Measurements from ENCODE around the gene CACNA1C.

CACNA1C gene

DNA sequence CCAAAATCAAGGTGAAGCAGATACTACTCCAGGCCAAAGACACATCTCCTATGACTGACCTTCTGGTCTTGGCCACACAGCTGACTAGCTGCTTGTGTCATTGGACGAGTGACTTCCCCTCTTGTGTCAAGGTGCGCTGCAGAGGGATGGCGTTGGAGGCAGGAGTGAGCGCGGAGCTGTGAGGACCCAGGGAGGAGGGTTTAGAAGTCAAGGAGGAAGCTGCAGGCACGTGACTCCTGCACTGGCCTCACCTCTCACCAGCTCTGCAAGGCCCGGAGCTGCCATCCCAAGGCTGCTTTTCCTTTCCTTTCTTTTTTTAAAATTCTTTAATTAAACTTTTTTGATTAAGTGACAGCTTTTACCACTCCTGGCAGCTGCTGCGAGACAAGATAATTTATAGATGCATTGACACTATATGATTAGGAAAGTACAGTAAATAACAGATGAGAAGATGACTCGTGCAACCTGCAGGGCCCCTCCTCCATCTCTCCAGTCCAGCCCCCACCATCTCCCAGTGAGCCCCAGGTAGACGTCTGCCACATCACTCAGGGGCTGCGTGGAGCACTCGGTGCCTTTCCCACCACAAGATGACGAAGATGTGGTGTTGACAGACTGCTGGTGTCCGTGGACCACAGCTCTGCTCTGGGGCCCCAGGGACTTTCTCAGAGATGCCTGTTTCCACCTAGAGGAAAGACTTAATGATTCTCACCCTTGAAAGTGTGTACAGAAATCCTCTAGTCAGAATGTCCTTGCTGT lies 350.6 kb downstream of the CACNA1C start:
- no peak for DNase-seq

DNA sequence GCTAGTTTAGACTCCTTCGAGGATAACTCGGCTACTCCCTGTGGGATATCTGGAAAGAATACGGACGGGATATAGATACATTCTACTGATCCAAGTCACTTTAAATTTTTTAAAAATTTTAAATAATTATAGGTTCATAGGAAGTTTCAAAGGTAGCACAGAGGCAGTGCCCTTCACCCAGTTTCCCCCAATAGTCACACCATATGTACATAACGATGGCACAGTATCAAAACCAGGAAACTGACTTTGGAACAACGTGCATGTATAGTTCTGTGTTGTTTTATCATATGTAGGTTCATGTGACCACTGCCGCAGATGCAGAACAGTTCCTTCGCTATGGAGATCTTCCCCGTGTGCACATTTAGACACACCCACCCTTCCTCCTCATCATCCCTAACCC lies 352.3 kb downstream of the CACNA1C start:
- no peak for DNase-seq

DNA sequence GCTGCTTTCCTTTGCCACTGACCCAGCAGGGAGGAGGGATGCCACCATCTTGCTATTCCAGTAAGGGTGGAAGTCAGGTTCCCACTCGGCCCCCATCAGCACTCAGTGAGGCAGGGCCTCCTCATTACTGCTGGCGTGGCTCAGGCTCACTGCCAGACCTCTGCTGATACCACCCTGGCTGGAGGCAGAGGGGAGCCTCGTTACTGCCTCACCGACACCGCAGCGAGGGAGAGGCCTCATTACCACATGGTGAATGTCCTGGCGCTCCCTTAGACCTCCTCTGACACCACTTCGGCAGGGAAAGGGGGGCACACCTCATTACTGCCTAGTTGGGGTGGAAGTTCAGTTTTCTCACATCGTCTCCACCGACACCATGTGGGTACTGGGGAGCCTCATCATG lies 354.1 kb downstream of the CACNA1C start:
- DNase-seq = no peak

DNA sequence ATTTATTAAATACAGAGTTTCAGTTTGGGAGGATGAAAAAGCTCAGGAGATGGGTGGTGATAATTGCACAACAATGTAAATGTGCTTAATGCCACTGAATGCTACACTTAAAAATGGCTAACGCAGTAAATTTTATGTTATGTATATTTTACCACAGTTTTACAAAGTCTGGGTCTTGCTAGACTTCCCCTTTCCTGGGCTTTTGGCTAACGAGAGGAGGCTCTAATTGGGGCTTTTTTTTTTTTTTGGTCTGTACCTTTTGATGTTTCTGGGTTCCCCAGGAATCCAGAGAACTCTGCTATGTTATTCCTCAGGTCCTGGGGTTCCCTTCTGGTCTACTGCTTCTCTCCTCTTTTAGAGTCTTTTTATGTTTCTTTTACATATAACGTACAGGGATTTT lies 355.5 kb downstream of the CACNA1C start:
- no peak for DNase-seq

DNA sequence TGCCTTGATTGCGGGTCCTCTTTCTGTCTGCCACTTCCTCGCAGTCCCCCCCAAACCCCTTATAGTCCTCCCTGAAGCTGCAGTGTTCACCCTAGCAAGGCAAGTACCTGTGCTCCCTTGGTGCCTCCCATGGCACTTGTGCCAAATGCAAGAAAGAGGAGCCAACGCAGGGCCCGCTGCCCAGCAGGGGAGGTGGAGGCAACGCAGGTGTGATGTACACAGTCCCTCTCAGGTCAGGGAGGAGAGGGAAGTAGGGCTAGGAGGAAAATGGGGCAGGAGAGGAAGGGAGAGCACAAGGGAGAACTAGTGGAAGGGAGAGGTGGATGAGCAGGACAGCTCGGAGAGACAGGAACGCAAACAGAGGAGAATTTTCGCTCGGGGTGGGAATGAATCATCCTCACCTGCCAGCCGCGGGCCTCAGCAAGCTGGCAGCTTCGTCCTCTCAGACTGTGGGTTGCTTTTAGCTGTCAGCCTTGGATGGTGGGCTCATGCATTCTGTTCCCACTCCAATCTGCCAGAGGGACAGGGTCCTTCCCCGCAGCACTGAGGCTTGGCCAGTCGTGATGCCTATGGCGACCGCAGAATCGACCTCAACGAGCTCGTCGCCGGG lies 357.0 kb downstream of the CACNA1C start:
- no peak for DNase-seq

DNA sequence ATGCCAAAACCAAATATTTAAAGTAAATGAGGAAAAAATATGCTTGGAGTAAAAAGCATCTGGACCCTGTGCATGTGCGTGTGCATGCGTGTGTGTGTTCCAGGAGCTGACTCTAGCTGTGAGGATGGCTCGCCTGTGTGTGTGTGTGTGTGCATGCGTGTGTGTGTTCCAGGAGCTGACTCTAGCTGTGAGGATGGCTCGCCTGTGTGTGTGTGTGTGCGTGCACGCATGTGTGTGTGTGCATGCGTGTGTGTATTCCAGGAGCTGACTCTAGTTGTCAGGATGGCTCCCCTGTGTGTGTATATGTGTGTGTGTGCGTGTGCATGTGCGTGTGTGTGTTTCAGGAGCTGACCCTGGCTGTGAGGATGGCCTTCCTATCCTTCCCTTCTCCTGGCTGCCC lies 357.7 kb downstream of the CACNA1C start:
- DNase-seq = no peak

DNA sequence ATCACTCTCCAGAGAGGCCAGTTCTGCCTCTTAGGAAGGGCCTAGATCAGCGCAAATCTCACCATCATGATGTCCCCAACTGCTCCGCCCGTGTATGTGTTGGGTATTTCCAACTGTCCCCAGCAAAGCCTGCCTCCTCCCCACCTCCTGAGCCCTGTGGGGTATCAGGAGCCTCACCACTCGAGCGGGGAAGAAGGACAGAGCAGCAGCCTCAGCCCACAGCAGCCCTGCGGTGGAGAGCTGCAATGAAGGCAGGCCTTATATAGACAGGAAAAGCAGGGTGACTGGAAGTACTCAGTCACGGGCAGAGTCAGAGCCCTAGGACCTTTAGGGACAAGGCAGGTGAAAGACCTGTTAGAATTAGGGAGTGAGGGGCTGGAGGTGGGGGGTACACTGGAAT lies 358.2 kb downstream of the CACNA1C start:
- no peak for DNase-seq

DNA sequence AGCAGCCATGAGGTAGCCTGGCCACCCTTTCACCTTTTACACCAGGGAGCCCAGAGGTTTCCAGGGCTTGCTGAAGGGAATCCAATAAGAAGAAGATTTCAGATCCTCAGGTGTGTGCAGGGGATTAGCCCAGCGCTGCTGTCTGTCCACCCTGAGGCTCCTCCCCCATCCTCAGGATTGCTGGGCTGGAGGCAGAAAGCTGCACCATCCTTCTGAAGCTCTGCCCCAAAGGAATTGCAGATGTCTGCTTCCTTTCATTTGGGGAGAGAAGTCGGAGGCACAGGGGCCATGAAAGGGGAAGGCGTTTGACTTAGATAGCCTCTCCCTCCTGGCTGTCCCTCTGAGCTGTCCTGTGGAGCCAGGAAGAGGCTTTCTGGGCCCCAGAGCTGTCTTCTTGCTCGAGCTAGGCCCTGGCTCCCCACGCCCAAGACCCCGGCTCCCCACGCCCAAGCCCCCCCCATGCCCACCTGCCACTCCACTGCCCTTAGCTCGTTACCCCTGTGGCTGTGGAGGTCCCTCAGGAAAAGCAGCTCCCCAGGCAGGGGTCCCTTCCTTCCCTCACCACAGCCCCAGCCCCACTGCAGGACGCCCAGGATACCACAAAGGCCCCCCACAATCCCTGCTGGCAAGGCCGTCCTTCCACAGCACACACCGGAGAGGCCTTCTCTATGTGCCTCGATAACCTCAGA lies 359.0 kb downstream of the CACNA1C start:
- DNase-seq = no peak

DNA sequence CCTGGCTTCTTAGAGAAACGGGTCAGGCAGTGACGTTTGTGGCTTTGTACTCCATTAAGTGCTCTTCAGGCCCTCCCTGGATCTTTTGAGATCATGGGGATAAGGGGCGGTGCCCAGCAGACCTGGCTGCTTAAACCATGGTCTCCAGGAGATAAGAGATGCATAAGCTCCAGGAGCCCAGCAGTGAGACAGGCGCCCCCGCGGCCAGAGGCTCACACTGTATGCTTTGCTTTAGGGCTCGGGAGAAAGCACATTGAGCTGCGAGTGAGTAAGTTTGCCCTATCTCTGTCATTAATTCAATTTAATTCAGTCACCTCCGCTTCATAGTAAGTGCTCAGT lies 359.5 kb downstream of the CACNA1C start:
- DNase-seq = no peak

DNA sequence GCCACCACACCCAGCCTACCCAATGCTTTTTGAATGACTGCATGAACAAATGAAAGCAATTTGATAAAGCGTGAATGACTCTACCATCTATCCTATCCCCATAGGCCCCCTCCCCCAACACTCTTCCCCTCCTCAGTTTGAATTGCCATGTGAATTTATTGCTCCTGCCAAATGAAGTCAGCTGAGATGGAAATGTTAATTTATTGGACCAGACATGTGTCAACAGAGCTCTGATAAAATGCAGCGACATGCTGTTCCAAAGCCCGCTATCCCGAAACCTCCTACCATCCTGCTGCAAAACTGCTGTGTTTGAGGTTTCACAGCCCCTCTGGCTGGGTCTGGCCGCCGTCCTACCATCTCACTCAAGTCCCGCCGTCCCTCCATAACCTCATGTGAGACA lies 360.5 kb downstream of the CACNA1C start:
- no peak for DNase-seq

DNA sequence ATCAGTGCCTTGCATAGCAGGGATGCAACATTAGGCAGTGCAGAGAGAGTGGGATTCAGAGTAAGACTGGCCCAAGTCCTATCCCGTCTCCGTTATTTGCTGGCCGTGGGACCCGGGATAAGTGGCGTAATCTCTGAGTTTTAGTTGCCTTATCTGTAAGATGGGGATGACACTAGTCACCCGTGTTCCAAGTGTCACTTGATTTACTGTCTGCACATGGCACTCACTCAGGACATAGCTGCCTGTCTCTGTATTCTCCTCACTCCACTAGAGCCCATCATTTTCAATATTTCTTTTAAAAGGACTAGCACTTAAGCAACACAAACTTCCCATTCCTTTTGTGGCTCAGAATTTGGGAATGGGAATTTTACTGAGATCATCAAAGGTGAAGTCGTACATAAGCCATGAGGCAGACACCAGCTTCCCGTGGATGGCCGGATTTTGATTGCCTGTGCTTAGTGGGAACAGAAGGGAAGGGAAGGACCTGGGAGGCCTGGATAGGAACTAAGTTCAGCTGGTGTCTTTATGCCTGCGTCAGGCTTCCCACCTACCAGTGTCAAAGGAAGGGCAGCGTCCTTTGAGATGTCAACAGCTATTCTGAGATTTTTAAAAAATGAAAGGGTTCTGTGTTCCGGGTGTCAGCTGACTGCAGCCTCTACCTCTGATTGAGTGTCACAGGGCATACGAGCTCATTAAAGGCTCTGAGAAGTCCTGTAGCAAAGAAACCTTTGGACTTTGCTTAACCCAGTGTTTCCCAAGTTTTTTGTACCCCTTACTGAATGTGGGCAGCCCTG lies 361.4 kb downstream of the CACNA1C start:
- no peak for DNase-seq

DNA sequence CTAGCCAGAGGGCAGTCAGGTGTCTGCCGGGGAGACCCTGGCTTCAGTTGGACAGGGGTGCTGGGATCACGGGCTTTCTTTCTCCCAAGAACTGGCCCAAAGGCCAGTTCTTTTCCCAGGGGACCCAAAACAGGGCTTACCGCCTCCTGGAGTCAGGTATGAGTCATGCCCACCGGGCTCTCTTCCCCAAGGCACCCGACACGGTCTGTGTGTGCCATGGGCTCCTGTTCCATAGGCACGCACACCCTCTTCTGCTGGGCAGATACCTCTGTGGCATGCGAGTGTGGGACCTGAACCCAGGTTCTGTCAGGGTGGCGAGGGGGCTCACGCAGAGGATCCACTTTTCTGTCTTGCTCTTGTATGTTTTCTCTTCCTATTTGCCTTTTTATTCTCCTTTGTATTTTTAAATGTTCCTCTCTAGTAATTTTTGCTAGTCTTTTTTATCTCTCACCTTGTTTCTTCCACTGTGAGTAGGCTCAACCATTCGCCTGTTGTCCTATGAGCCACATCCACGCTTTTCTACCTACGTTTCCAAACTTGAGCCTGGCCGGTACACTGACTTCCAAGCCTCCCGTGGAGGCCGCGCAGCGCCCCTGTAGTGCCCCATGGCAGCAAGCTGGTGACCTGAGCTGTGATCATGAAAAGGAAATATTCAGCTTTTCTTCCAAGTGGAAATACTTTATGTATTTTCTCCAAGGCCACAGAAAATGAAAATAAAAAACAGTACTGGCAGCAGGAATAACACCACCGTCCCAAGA lies 362.2 kb downstream of the CACNA1C start:
- DNase-seq = no peak

DNA sequence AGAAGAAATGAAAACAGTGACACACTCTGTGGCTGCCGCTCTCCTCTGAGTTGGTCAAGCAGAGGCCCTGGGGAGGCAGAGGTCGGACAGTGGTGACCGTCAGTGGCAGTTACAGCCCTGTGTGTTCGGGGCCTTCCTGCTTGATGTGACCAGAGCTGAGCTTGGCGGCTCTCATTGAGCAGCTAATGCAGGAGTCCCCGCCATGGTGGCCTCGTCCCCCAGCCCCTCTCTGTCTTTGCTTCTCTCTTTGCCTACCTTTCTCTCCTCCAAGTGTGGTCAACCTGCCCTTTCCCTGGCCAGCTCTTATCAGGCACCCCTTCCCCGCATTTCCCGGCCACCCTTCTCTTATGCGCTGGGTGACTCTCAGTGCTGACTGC lies 362.8 kb downstream of the CACNA1C start:
- DNase-seq = no peak

DNA sequence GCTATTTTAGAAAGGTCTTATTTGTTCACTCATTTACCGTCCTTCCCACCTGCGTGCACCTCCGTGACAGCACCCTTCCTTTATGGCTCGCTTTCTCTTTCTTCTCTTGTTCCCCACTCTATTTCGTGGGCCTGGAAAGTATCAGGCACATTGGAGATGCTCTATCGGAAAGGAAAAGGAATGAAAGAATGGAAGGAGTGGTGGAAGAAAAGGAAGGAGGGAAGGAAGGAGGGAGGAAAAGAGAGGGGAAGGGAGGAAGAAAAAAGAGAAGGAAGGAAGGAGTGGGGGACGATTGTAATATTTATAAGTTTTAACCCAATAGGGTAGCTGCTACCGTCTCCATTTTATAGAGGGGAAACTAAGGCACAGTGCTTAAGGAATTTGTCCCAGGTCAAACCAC lies 363.4 kb downstream of the CACNA1C start:
- no peak for DNase-seq

DNA sequence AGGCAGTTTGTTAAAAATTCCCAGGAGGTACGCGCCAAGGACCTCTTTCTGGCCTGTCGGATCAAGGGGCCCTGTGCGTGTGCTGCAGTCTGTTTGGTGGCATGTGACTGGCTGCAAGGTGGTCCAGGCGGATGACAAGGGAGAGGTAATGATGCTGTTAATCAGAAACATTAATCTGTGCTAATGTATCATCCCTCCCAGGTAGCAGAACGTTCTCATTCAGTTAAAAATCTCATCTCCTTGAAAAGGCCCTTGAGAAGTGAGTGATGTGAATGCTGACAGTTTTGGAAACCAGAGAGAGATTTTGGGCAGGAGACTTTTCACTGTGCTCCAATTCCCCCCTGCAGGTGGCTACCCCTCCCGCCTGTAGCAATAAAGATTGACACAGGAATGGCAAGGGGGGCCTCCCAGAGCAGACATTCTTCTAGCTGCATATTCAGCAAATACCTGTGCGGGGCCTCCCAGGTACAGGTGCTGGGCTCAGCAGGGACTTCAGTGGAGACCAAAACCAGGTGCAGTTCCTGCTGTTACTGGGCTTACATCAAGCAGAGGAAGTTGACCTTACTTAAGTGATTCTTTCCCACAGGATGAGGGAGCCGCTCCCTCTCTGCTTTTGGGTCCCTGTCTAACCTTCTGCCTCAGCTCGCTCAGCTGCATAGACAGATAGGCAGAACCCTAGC lies 364.8 kb downstream of the CACNA1C start:
- DNase-seq = no peak

DNA sequence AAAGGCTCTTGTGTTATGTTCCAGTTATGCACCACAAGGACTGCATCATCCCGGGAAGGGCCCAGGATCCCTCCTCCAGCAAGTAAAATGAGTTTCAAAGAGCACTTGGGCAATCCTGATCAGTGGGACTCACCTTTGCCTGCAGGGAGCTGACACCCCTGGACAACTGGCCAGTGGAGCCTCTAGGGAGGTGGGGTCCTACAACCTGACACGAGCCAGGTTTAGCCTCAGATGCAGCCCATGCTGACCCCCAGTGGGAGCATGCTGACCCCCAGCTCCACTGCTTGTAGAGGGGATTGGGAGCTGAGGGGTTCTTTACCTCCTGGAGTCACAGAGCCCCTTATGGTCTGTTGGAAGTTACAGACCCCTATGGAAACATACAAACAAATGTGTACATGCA lies 365.8 kb downstream of the CACNA1C start:
- DNase-seq = no peak

DNA sequence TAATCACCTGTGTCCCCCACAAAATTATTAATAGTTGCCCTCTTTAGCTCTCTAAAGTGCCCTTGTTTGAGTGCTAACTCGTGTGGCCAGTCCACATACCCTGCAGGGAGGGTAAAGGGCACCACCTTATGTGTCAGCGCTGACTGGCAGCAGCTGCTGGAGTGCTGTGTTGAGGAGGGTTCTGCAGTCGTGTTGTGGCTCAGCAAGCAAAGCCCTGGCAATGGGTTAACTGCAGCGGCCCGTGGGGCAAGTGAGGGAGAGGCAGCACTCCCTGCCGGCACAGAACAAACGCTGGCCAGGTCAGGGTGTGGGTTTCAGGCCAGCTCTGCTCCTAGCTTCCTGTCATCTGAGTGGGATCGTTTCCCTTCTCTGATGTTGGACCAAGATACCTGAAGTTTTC lies 369.8 kb downstream of the CACNA1C start:
- DNase-seq = no peak

DNA sequence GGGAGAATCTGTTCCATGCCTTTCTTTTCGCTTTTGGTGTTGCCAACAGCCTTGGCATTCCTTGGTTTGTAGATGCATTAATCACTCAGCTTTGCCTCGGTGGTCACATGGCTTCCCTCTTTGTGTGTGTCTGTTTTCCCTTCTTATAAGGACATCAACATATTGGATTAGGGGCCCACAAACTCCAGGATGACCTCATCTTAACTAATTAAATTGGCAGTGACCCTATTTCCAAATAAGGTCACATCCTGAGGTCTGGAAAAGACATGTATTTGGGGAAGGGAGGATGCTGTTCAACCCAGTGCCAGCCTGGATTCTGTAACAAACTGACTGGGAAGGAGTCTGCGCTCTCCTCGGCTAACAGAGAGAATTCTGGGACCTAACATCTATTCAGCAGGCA lies 376.2 kb downstream of the CACNA1C start:
- no peak for DNase-seq

DNA sequence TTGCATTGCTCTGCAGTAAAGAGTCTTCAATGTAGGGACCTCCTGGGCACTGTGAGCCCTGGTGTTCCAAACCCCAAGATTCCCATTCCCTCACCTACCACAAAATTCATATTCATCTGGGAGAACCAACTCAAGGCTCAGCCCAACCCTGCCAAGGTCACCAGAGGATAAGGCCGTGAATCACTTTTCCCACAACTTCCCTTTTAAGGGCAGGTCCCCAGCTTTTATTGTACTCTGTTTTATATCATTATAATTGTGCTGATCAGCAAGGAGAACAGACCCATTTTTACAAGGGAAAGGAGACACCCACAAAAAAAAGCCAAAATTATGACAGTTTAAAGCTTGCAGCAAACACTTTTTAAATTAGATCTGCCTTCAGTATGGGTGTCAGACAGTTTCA lies 379.0 kb downstream of the CACNA1C start:
- DNase-seq = no peak

DNA sequence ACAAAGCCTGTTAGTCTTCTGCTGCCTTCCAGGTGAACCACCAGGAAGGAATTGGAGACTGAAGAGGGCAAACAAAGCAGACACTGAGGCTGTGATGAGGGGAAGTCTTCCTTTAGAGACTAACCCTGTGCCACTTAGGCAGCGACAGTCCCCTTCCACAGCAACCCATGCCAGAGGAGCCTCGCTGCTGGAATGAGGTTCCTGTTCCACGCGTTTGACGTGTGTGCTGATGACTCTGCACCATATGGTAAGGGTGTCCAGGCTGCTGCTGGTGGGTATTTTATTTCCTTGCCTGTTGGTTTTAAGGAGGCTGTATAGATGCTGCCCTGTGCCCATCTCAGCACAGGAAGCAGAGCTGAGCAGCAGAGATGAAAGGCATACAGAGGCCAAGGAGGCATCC lies 380.1 kb downstream of the CACNA1C start:
- DNase-seq = no peak

DNA sequence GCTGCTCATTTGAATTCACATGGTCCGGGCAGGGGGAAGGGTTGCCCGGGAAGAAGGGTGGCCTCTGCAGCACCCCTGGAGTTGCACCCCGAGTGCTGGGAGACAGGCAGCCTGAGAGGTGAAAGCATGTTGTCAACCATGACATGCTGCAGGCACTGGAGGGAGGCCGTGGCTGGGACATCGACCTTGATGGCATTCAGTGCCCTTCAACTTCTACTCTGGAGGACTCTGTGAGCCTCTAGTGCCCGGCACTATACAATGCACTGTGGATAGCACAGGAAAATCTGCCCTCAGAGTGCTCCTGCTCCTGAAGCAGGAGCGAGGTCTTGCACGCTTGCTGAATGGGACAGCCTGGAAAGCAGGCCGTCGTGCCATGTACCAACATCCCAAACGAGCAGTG lies 382.7 kb downstream of the CACNA1C start:
- DNase-seq = no peak

DNA sequence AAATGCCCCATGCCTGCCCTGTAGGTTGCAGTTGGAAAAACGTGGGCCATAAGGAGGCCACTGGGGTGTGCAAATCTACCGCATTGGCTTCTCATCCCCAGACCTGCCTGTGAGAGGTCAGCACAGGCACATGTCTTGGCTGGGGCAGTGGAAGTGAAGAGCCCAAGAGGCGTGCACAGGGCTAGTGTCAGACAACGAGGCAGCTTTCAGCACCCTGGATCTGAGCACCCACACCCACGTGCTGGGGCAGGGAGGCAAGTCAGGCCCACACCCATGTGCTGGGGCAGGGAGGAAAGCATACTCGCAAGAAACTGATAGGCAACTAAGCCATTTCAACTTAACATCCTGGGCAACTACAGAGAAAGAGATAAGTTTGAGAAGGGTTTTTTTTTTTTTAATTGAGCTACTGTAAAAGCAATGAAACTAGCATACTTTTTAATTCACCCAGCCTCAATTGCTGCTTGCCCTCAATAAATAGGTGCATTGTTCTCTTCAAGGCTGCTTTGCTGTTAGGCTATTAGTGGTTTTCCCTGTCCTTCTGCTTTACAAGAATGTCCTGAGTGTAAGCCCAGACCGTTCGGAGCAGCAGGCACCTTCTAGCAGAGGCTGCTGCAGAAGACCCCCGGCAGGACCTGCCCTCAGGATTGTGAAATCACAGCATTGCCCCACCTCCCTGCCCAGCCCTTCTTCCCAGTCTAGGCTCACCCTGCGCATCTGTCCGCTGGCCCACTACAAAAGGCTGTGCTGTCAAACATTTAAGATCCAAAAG lies 386.7 kb downstream of the CACNA1C start:
- no peak for DNase-seq
